ENCODE measurements around the gene TLL2.

GRCh38 chr10:96397902-96398301, 115.8 kb downstream of the TLL2 start:
- no peak for TF ChIP-seq CTCF (IDR thresholded peaks at IDR 0.05)
- no peak for TF ChIP-seq EP300 (IDR thresholded peaks at IDR 0.05)
- TF ChIP-seq POLR2AphosphoS5 (IDR thresholded peaks at IDR 0.05) = no peak
- no peak for TF ChIP-seq POLR2A (IDR thresholded peaks at IDR 0.05)

All from upper lobe of left lung (tissue), 4 donors.